ENCODE results near the gene GLMP.

GLMP gene

GRCh38 chr1:156253634-156254033 is 41.8 kb downstream of the GLMP start:
- TF ChIP-seq CTCF (IDR thresholded peaks at IDR 0.05; ENCODE audit: insufficient read depth, low read depth, low read length, missing control alignments) = no peak
- H3K4me3 ChIP-seq (ENCODE audit: low read depth, low read length) = no peak overlapping the region
- DNase-seq (ENCODE audit: low read depth) = no peak

- TF ChIP-seq CTCF (IDR thresholded peaks at IDR 0.05; ENCODE audit: insufficient read depth, low read depth, low read length, missing control alignments) = no peak
- H3K4me3 ChIP-seq (ENCODE audit: low read depth, low read length) = no peak overlapping the region
- DNase-seq (ENCODE audit: low read depth) = no peak
These were observed 44.0 kb downstream of the GLMP start for GRCh38 chr1:156251527-156251926.

- TF ChIP-seq CTCF (IDR thresholded peaks at IDR 0.05; ENCODE audit: insufficient read depth, low read depth, low read length, missing control alignments) = no peak
- H3K4me3 ChIP-seq (ENCODE audit: low read depth, low read length) = no peak overlapping the region
- no peak for DNase-seq (ENCODE audit: low read depth)
These were observed 45.9 kb downstream of the GLMP start for GRCh38 chr1:156249593-156249992.

- no peak for DNase-seq (ENCODE audit: low read depth)
- TF ChIP-seq CTCF (IDR thresholded peaks at IDR 0.05; ENCODE audit: insufficient read depth, low read depth, low read length, missing control alignments) = no peak
- no peak overlapping the region for H3K4me3 ChIP-seq (ENCODE audit: low read depth, low read length)
These were observed 47.2 kb downstream of the GLMP start for GRCh38 chr1:156248323-156248683.

- DNase-seq (ENCODE audit: low read depth) = no peak
- no peak within 1 kb of the TSS for H3K4me3 ChIP-seq (ENCODE audit: low read depth, low read length)
- TF ChIP-seq CTCF (IDR thresholded peaks at IDR 0.05; ENCODE audit: insufficient read depth, low read depth, low read length, missing control alignments) = no peak
These were observed 47.8 kb downstream of the GLMP start, which contains the start of gene PAQR6 for GRCh38 chr1:156247460-156248322. Gene PAQR6, minus strand, starts transcription at chr1:156248056. Its CDS starts 1,325 bp downstream, at chr1:156246731.

GRCh38 chr1:156246781-156247459 is 48.6 kb downstream of the GLMP start:
- no peak for DNase-seq (ENCODE audit: low read depth)
- TF ChIP-seq CTCF (IDR thresholded peaks at IDR 0.05; ENCODE audit: insufficient read depth, low read depth, low read length, missing control alignments) = no peak
- no peak overlapping the region for H3K4me3 ChIP-seq (ENCODE audit: low read depth, low read length)
